Endothelial cell of umbilical vein (primary cell): ENCODE results near the gene ELMO1. TPM values are rescaled to one million over a fixed set of nuclear protein-coding genes. Genes with fewer than 3 reads are reported as not detected.

Source experiments
- BruUV-seq: library from RNA; stranded (reverse); fragments of 400-500 nt; replicated peaks from 2 replicates; lab custom pipeline; 2021; lab: Mats Ljungman, UMichigan
- CTCF ChIA-PET: fragments of 300-600, 350-600 bp; sonication (Branson Sonifier 250); formaldehyde crosslinking; loops from one replicate; lab custom pipeline; 2021; ENCODE audit warnings: antibody characterized with exemption, inconsistent platforms; lab: Charles Lee
- POLR2A ChIA-PET: fragments of 300-600, 350-600 bp; sonication (Branson Sonifier 250); formaldehyde crosslinking; loops from one replicate; lab custom pipeline; 2021; ENCODE audit warnings: antibody characterized with exemption, inconsistent platforms; lab: Charles Lee
- DNase-seq: peaks from one replicate; pipeline ENCODE4 v3.0.0-alpha.2; 2011; ENCODE audit warnings: low read depth, low spot score
- FAIRE-seq: peaks from 2 replicates; lab custom pipeline; 2011; peaks lifted over from hg19 to GRCh38; lab: Jason Lieb, UNC
- H2AFZ ChIP-seq: 2 replicates; pipeline ENCODE4 v1.6.0; 2012; ENCODE audit warnings: low read depth, low read length, control low read depth, inconsistent platforms
- H3K27ac ChIP-seq: 2 replicates; pipeline ENCODE4 v1.5.1; 2011; ENCODE audit warnings: low read depth, mild to moderate bottlenecking, control low read depth, low read length, moderate library complexity; ENCODE audit not compliant: insufficient read depth
- H3K27me3 ChIP-seq, 2 experiments: 2 replicates each; pipeline versions ENCODE4 v1.6.0 to v1.6.1; 2011; ENCODE audit warnings: low read length in 2 of 2, mixed read lengths in 1 of 2; ENCODE audit not compliant: control insufficient read depth in 2 of 2, insufficient read depth in 2 of 2
- H3K36me3 ChIP-seq, 2 experiments: 2 replicates in 1 of 2; 3 replicates in 1 of 2; pipeline ENCODE4 v1.5.1; 2011; ENCODE audit warnings: low read length in 2 of 2, mild to moderate bottlenecking in 1 of 2, moderate library complexity in 1 of 2; ENCODE audit not compliant: control insufficient read depth in 2 of 2, insufficient read depth in 2 of 2; ENCODE audit errors: extremely low read depth in 1 of 2
- H3K4me1 ChIP-seq: 3 replicates; pipeline ENCODE4 v1.5.1; 2011; ENCODE audit warnings: mild to moderate bottlenecking, low read length; ENCODE audit not compliant: control insufficient read depth, insufficient read depth; ENCODE audit errors: extremely low read depth
- H3K4me2 ChIP-seq: 2 replicates; pipeline ENCODE4 v1.6.1; 2011; ENCODE audit warnings: low read length, control low read depth, mixed read lengths; ENCODE audit not compliant: insufficient read depth
- H3K4me3 ChIP-seq, 3 experiments: fragments of 200-600 bp in 1 of 3; sonication (generic), shearing (Covaris generic) in 1 of 3; replicated peaks in 1 of 3; 2 replicates each; pipeline ENCODE4 v1.5.1; 2011 to 2016; ENCODE audit warnings: control low read depth in 3 of 3, low read length in 3 of 3, mild to moderate bottlenecking in 2 of 3, inconsistent platforms in 1 of 3, low read depth in 1 of 3, moderate library complexity in 1 of 3; ENCODE audit not compliant: insufficient read depth in 1 of 3
- H3K79me2 ChIP-seq: 2 replicates; pipeline ENCODE4 v1.6.0; 2012; ENCODE audit warnings: low read length, inconsistent platforms; ENCODE audit not compliant: control insufficient read depth, insufficient read depth
- H3K9ac ChIP-seq: replicated peaks from 2 replicates; pipeline ENCODE3; 2011; ENCODE audit warnings: low read length, control low read depth; ENCODE audit not compliant: insufficient read depth; ENCODE audit errors: extremely low read depth
- H3K9me1 ChIP-seq: replicated peaks from 3 replicates; pipeline ENCODE4 v1.6.0; 2011; ENCODE audit warnings: mild to moderate bottlenecking, low read length; ENCODE audit not compliant: control insufficient read depth, insufficient read depth; ENCODE audit errors: extremely low read depth
- H3K9me3 ChIP-seq: replicated peaks from 2 replicates; pipeline ENCODE4 v1.5.1; 2012; ENCODE audit warnings: low read length, inconsistent platforms; ENCODE audit not compliant: control insufficient read depth, insufficient read depth
- H4K20me1 ChIP-seq: replicated peaks from 2 replicates; pipeline ENCODE3; 2011; ENCODE audit warnings: mild to moderate bottlenecking, low read length; ENCODE audit not compliant: control insufficient read depth, insufficient read depth; ENCODE audit errors: extremely low read depth
- EZH2 ChIP-seq: IDR thresholded peaks from 2 replicates; pipeline ENCODE4 v1.6.1; 2012; ENCODE audit warnings: borderline replicate concordance, low read depth, mild to moderate bottlenecking, moderate library complexity, low read length, inconsistent platforms; ENCODE audit not compliant: severe bottlenecking
- FOS ChIP-seq: IDR thresholded peaks from 2 replicates; pipeline ENCODE4 v1.6.1; 2011; ENCODE audit warnings: mild to moderate bottlenecking, low read length, moderate library complexity, borderline replicate concordance; ENCODE audit not compliant: insufficient read depth
- GATA2 ChIP-seq: IDR thresholded peaks from 2 replicates; pipeline ENCODE4 v1.7.0; 2011; ENCODE audit warnings: low read depth, mild to moderate bottlenecking, moderate library complexity, mixed read lengths, low read length; ENCODE audit not compliant: insufficient read length, insufficient read depth
- JUN ChIP-seq: IDR thresholded peaks from 2 replicates; pipeline ENCODE4 v1.6.1; 2011; ENCODE audit warnings: borderline replicate concordance, low read depth; ENCODE audit not compliant: insufficient read length, insufficient read depth
- MYC ChIP-seq: IDR thresholded peaks from one replicate; pipeline ENCODE4 v1.6.1; 2011; ENCODE audit warnings: mild to moderate bottlenecking, low read depth, low read length
- POLR2A ChIP-seq: IDR thresholded peaks from 2 replicates; pipeline ENCODE4 v1.6.1; 2012; ENCODE audit warnings: low read depth, mild to moderate bottlenecking, control low read depth, low read length
- POLR2AphosphoS5 ChIP-seq: IDR thresholded peaks from 2 replicates; pipeline ENCODE4 v1.6.1; 2012; ENCODE audit warnings: low read depth, mild to moderate bottlenecking, control low read depth, low read length, moderate library complexity; ENCODE audit not compliant: insufficient read depth
- dilution Hi-C: fragments of 300-500 bp; cut with MboI; formaldehyde crosslinking; loops from one replicate; pipeline ENCODE4 v1.15.0; 2019; ENCODE audit warnings: low sequenced_read_pairs; ENCODE audit not compliant: extremely low pct_ligation_motif_present
- intact Hi-C: fragments of 100-400 bp; cut with micrococcal nuclease; formaldehyde crosslinking; loops from one replicate; pipeline ENCODE4 v1.10.0; 2022
- polyA plus RNA-seq, 4 experiments: library from polyadenylated mRNA; depleted of rRNA in 3 of 4; stranded (reverse) in 3 of 4; unstranded in 1 of 4; fragments of >200 nt; gene quantifications; 2 replicates each; pipeline versions ENCODE4 v1.2.1 to v1.2.3, GENCODE V29; 2011 to 2012; ENCODE audit warnings: missing spikeins in 1 of 4
- total RNA-seq: library from RNA; stranded (reverse); gene quantifications from 2 replicates; pipeline ENCODE4 v1.2.3, GENCODE V29; 2021
- TF ChIP-seq, protein P1 (sequence below): IDR thresholded peaks from 2 replicates; pipeline ENCODE4 v1.6.1; 2011; ENCODE audit not compliant: insufficient read depth, insufficient read length
- TF ChIP-seq, protein P2 (sequence below), 2 donors: IDR thresholded peaks; 1 replicate in 1 of 2; 2 replicates in 1 of 2; pipeline ENCODE4 v1.5.1; 2011; ENCODE audit warnings: low read length in 2 of 2, mild to moderate bottlenecking in 2 of 2, moderate library complexity in 2 of 2, control low read depth in 1 of 2, inconsistent platforms in 1 of 2, low read depth in 1 of 2; ENCODE audit not compliant: insufficient read depth in 1 of 2; ENCODE audit errors: extremely low read depth in 1 of 2

Gene ELMO1
- total and polyA plus RNA-seq, 2 donors (not counting 3 experiments of a cell fraction or from before 2014, with no cell fraction given) = 17.0 to 30.6 TPM

GRCh38 chr7:37117292-37117691 is 331.4 kb downstream of the ELMO1 start:
- Histone ChIP-seq H3K4me1 (no peaks in the 10 kb centered on the region), H3K27ac (no peak overlapping the region), H4K20me1 (no peaks in the 10 kb centered on the region), H3K9ac (no peak overlapping the region), H3K79me2 (no peaks in the 10 kb centered on the region), H3K9me1 (no peaks in the 10 kb centered on the region), H3K4me2 (no peak overlapping the region), H2AFZ (no peak overlapping the region), H3K27me3 (no peaks in the 10 kb centered on the region), H3K4me3 (no peak overlapping the region), H3K9me3 (no peaks in the 10 kb centered on the region), H3K36me3 (no peaks in the 10 kb centered on the region)
- no peak for TF ChIP-seq POLR2AphosphoS5
- TF ChIP-seq GATA2 = no peak
- no peak for TF ChIP-seq JUN
- TF ChIP-seq, protein P1, sequence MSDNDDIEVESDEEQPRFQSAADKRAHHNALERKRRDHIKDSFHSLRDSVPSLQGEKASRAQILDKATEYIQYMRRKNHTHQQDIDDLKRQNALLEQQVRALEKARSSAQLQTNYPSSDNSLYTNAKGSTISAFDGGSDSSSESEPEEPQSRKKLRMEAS = no peak
- no peak for TF ChIP-seq FOS
- no peak for TF ChIP-seq MYC
- no peak for TF ChIP-seq EZH2
- TF ChIP-seq, protein P2, sequence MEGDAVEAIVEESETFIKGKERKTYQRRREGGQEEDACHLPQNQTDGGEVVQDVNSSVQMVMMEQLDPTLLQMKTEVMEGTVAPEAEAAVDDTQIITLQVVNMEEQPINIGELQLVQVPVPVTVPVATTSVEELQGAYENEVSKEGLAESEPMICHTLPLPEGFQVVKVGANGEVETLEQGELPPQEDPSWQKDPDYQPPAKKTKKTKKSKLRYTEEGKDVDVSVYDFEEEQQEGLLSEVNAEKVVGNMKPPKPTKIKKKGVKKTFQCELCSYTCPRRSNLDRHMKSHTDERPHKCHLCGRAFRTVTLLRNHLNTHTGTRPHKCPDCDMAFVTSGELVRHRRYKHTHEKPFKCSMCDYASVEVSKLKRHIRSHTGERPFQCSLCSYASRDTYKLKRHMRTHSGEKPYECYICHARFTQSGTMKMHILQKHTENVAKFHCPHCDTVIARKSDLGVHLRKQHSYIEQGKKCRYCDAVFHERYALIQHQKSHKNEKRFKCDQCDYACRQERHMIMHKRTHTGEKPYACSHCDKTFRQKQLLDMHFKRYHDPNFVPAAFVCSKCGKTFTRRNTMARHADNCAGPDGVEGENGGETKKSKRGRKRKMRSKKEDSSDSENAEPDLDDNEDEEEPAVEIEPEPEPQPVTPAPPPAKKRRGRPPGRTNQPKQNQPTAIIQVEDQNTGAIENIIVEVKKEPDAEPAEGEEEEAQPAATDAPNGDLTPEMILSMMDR (IDR thresholded peaks at IDR 0.05; ENCODE audit: extremely low read depth in 1 of 2, insufficient read depth in 1 of 2, low read depth in 1 of 2, low read length in 2 of 2) = no peak
- no peak for TF ChIP-seq POLR2A
- BruUV-seq = no TSS peak
- POLR2A ChIA-PET = no interaction called here
- CTCF ChIA-PET = interaction anchor here (0.6 kb wide), 1 partner anchor 13 kb away, joined by 3 read pairs; no protein-coding TSS in a partner anchor
- DNase-seq (no peak), FAIRE-seq (no peak)
- intact Hi-C loops (no loop called here), dilution Hi-C loops (no loop called here)
